CD1c-positive myeloid dendritic cell (primary cell): ENCODE data around the gene NCKAP1.
A peak's percentile ranks its signal among the peaks of the same experiment; 100 is the strongest.
"Not testable (repeated sequence)": the region's sequence is repeated elsewhere in the genome, so short reads cannot be mapped to it uniquely, and the experiment has no call there.

Experiments
- DNase-seq: peaks from one replicate; pipeline ENCODE4 v3.0.0-alpha.2; 2016; ENCODE audit errors: extremely low spot score

Gene NCKAP1, protein sequence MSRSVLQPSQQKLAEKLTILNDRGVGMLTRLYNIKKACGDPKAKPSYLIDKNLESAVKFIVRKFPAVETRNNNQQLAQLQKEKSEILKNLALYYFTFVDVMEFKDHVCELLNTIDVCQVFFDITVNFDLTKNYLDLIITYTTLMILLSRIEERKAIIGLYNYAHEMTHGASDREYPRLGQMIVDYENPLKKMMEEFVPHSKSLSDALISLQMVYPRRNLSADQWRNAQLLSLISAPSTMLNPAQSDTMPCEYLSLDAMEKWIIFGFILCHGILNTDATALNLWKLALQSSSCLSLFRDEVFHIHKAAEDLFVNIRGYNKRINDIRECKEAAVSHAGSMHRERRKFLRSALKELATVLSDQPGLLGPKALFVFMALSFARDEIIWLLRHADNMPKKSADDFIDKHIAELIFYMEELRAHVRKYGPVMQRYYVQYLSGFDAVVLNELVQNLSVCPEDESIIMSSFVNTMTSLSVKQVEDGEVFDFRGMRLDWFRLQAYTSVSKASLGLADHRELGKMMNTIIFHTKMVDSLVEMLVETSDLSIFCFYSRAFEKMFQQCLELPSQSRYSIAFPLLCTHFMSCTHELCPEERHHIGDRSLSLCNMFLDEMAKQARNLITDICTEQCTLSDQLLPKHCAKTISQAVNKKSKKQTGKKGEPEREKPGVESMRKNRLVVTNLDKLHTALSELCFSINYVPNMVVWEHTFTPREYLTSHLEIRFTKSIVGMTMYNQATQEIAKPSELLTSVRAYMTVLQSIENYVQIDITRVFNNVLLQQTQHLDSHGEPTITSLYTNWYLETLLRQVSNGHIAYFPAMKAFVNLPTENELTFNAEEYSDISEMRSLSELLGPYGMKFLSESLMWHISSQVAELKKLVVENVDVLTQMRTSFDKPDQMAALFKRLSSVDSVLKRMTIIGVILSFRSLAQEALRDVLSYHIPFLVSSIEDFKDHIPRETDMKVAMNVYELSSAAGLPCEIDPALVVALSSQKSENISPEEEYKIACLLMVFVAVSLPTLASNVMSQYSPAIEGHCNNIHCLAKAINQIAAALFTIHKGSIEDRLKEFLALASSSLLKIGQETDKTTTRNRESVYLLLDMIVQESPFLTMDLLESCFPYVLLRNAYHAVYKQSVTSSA

GRCh38 chr2:183038341-183039300 lies at the start of gene NCKAP1:
TSS of gene NCKAP1 (minus strand) at chr2:183038457. CDS start at chr2:183038099, 358 bp downstream.
- peak; percentile 76 for DNase-seq

- DNase-seq: no peak
These were observed 43.7 kb upstream of the NCKAP1 start for GRCh38 chr2:183081911-183082310.

DNA sequence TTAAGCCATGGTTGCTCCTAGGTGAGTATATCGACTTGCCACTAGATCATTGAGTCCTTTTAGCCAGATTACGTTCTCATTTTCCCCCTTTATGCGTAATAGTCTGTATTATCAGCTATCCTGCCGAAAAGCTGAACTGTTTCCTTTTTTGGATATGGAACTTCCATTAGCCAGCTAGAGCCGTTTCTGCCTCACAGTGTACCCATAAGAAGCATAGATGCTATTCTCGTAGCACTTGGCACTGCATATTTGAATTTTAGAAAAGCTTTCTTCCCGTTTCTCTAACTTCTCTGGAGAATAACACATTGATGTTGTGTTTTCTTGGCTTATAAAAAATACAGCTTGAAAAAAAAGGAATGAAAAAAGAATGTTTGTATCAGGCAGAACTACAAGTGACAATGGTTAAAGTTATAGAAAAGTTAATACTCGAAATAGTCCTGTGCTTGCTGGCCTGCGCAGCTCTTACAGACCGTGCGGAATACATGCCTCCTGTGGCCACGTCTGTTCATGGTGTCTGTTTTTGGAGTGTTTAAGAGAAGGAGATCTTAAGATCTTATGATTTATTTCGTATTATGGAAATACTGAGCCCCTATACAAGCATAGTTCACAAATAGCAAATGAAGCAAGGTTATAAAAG lies 41.0 kb upstream of the NCKAP1 start:
- DNase-seq: peak; percentile 12

GRCh38 chr2:183078464-183079138 lies 40.3 kb upstream of the NCKAP1 start, which contains the start of gene DUSP19:
TSS of gene DUSP19 (plus strand) at chr2:183078747. CDS start at chr2:183078934, 187 bp downstream.
- peak; percentile 91 for DNase-seq

DNA sequence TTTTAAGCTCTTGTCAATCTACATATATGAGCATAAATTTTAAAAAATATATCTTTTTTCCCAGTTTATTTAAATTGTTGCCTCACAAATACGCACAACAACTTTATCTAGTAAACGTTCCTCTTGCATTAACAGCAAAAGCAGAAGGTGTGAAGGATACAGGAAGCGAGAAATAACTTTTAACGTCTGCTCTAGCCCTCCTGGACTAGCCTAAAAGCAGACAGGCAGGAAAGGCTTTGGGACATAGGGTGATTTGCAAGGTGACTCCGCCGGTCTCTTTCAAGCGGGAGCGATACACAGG lies 39.9 kb upstream of the NCKAP1 start:
- peak; percentile 37 for DNase-seq

- DNase-seq: no peak
These were observed 33.9 kb upstream of the NCKAP1 start for GRCh38 chr2:183072177-183072576.

DNA sequence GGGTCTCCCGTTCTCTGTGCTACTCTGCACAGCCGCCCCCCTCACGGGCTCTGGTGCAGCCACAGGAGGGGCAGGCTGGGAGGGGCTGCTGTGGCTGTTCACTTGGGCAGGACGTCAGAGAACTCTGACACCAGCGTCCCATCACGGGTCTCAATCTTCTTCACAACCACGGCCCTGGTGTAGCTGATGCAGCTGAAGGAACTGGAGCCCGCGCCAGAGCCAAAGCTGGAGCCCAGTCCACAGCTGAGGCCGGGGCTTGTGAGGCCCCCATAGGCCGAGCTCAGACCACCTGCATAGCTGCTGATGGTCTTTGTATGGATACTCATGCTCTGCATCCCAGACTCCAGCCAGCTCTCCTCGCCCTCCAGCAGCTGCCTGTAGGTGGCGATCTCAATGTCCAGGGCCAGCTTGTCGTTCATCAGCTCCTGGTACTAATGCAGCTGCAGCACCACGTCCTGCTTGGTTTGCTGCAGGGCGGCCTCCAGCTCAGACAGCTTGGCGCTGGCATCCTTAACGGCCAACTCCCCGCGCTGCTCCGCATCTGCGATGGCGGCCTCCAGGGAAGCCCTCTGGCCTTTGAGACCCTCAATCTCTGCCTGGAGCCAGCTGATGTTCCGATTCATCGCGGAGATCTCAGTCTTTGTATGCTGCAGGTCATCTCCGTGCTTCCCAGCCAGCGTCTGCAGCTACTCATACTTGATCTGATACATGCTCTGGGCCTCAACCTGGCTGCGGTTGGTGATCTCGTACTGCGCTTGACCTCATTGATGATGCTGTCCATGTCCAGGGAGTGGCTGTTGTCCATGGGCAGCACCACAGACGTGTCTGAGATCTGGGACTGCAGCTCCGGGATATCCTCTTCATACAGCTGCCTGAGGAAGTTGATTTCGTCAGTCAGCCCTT lies 32.9 kb upstream of the NCKAP1 start:
- no peak for DNase-seq

DNA sequence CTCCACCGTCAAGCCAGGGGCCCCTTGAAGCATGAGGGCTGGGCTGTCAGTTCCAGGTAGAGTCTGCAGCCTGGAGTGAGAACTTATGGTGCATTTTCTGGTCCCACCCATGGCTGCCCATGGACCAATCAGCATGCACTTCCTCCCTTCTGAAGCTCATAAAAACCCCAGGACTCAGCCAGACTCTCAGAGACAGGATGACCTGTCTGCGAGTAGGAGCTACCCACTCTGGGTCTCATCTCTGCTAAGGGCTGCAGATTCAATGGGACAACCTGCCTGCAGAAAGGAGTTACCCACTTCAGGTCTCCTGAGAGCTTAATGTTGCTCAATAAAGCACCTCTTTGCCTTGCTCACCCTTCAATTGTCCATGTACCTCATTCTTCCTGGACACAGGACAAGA lies 30.9 kb upstream of the NCKAP1 start:
- no peak for DNase-seq

DNA sequence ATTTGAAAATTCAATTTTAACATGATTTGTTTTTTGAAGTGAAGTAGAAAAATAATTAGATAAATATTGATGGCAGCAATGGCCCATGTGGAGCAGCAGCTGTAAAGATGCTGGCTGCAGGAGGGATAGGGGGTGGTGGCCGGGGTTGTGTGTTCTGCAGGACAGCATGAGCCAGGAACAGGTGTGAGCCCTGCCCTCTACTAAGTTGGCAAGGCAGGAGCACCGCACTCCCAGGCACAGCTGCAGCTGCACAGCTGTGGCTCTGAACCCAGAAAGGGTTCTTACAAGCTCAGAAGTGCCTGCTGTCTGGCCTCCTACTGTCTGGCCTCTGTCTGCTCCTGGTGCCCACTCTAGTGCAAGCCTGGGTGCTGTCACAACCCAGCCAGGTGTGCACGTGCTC lies 30.3 kb upstream of the NCKAP1 start:
- DNase-seq: no peak

- no peak for DNase-seq
These were observed 24.8 kb upstream of the NCKAP1 start for GRCh38 chr2:183063083-183063482.

DNA sequence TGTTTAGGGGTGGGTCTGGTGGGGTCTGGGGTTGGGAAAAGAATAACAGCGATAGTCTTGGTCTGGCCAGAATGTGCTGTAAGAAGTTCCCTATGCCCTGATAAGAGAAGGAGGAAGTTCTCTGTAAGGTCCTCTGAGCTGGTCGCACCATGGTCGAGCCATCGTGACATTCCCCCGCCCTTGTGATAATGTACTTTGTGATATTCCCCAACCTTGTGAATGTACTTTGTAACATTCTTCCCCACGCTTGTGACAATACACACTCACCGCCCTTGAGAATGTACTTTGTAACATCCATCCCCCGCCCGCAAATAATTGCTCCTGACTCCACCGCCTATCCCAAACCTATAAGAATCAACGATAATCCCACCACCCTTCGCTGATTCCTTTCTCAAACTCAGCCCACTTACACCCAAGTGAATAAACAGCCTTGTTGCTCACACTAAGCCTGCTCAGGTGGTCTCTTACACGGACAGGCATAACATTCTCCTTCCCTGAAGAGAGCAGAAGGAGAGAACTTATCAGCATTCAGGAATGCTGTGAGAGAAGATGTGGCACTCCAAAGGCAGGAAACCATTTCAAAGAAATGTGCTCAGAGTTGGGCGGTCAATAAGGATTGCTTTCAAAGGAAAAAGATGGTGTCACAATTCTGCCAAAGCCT lies 22.4 kb upstream of the NCKAP1 start:
- DNase-seq: no peak

DNA sequence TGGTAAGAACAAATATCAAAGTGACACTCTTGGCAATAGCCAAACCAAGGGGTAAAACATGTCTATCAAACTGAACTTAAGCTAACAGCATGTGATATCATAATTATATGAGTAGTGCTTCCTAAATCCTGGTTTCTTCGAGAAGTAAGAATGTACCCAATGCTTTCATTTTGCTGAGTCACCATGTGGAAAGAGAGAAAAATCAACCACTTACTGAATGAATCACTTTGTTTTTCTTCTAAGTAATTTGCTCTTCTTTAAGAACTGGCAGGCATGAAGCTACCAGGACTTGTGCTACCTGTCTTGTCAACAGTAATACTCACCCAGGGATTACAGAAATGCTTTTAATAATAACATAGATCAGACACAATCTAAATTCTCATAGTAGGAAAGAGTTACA lies 21.3 kb upstream of the NCKAP1 start:
- DNase-seq: no peak

GRCh38 chr2:183057333-183057985 lies 19.2 kb upstream of the NCKAP1 start:
- DNase-seq: no peak

GRCh38 chr2:183049420-183049819 lies 11.2 kb upstream of the NCKAP1 start:
- DNase-seq: no peak

DNA sequence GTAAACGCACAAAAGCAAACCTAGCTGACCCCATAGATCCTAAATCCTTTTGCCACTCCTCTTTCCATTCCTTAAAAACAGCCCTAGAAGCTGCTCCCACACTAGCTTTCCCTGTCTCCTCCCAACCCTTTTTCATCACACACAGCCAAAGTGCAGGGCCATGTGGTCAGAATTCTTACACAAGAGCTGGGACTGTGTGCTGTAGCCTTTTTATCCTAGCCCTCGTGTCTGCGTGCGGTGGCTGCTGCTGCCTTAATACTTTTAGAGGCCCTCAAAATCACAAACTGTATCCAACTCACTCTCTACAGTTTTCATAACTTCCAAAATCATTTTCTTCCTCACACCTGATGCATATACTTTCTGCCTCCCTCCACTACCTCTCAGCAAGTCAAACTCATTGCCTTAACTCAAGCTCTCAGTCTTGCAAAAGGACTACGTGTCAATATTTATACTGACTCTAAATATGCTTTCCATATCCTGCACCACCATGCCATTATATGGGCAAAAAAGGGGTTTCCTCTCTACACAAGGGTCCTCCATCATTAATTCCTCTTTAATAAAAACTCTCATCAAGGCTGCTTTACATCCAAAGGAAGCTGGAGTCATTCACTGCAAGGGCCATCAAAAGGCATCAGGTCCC lies 9.3 kb upstream of the NCKAP1 start:
- not testable (repeated sequence) for DNase-seq

DNA sequence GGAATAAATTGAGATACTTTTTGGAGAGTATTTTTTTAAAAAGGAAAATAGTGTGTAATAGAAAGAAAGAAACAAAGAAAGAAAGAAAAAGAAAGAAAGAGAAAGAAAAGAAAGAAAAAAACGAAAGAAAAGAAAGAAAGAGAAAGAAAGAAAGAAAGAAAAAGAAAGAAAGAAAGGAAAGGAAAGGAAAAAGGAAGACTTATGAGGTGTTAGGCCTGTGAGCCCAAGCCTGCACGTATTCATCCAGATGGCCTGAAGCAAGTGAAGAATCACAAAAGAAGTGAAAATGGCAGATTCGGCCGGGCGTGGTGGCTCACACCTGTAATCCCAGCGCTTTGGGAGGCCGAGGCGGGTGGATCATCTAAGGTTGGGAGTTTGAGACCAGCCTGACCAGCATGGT lies 5.3 kb upstream of the NCKAP1 start:
- DNase-seq: not testable (repeated sequence)

DNA sequence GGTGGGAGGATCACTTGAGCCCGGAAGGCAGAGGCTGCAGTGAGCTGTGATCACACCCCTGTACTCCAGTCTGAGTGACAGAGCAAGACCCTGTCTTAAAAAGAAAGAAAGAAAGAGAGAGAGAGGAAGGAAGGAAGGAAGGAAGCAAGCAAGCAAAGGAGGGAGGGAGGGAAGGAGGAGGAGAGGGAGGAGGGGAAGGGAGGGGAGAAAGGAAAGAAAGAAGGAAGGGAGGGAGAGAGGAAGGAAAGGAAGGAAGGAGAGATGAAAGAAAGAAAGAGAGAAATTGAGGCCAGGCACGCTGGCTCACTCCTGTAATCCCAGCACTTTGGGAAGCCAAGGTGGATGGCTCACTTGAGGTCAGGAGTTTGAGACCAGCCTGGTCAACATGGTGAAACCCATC lies 2.3 kb upstream of the NCKAP1 start:
- no peak for DNase-seq
